Neural cell (in vitro differentiated cells): ENCODE data around the gene IFT122.

Experiments
- CTCF ChIP-seq: fragments of 450-650 bp; IDR thresholded peaks from 2 replicates; pipeline ENCODE4 v1.5.1; 2014; ENCODE audit warnings: antibody characterized with exemption, mild to moderate bottlenecking, moderate library complexity; ENCODE audit not compliant: poor library complexity, severe bottlenecking
- EP300 ChIP-seq: fragments of 450-650 bp; conservative IDR thresholded peaks from 2 replicates; pipeline ENCODE4 v1.6.1; 2014; ENCODE audit warnings: antibody characterized with exemption, mild to moderate bottlenecking, moderate library complexity; ENCODE audit not compliant: poor library complexity, severe bottlenecking
- EZH2 ChIP-seq: fragments of 200-600, 300-800 bp; shearing (Covaris generic), sonication (generic); IDR thresholded peaks from 2 replicates; pipeline ENCODE4 v1.6.1; 2014; ENCODE audit warnings: antibody characterized with exemption, low read length, borderline replicate concordance, mild to moderate bottlenecking; ENCODE audit not compliant: insufficient read depth, poor library complexity, severe bottlenecking
- POLR2AphosphoS5 ChIP-seq: IDR thresholded peaks from 2 replicates; pipeline ENCODE4 v1.6.1; 2012
- RAD21 ChIP-seq: fragments of 450-650 bp; conservative IDR thresholded peaks from 2 replicates; pipeline ENCODE4 v1.6.1; 2014; ENCODE audit warnings: antibody characterized with exemption, mild to moderate bottlenecking, moderate library complexity
- REST ChIP-seq: IDR thresholded peaks from 2 replicates; pipeline ENCODE4 v1.6.1; 2012; ENCODE audit warnings: borderline replicate concordance
- SMC3 ChIP-seq: fragments of 450-650 bp; conservative IDR thresholded peaks from 2 replicates; pipeline ENCODE4 v1.6.1; 2014; ENCODE audit warnings: antibody characterized with exemption, mild to moderate bottlenecking, moderate library complexity; ENCODE audit not compliant: poor library complexity
- TAF1 ChIP-seq: IDR thresholded peaks from 2 replicates; pipeline ENCODE4 v1.6.1; 2012; ENCODE audit warnings: low read depth

- no peak for TF ChIP-seq POLR2AphosphoS5
- TF ChIP-seq TAF1: no peak
- TF ChIP-seq CTCF: no peak
- TF ChIP-seq EP300: no peak
- no peak for TF ChIP-seq RAD21
- no peak for TF ChIP-seq EZH2
- TF ChIP-seq REST: no peak
- TF ChIP-seq SMC3: no peak
Observed at GRCh38 chr3:129432036-129432435, 8.0 kb upstream of the IFT122 start.
